Liver (tissue), 9 donors: ENCODE measurements around the gene TBX15. TPM values are rescaled to one million over a fixed set of nuclear protein-coding genes. Genes with fewer than 3 reads are reported as not detected.

ENCODE experiments used
- DNase-seq: peaks from one replicate; pipeline ENCODE4 v3.0.0-alpha.2; 2017; ENCODE audit warnings: low spot score
- H3K27ac ChIP-seq, 2 donors: one replicate each; pipeline ENCODE4 v1.7.0; 2013; ENCODE audit warnings: inconsistent platforms in 2 of 2, low read length in 2 of 2, control low read depth in 1 of 2, low read depth in 1 of 2, mild to moderate bottlenecking in 1 of 2
- H3K27me3 ChIP-seq, 4 donors: one replicate each; pipeline versions ENCODE4 v1.6.1 to v1.7.0; 2013; ENCODE audit warnings: low read length in 3 of 4, inconsistent platforms in 1 of 4, mild to moderate bottlenecking in 1 of 4, moderate library complexity in 1 of 4; ENCODE audit not compliant: control insufficient read depth in 4 of 4, insufficient read depth in 4 of 4
- H3K36me3 ChIP-seq, 4 donors: one replicate each; pipeline versions ENCODE4 v1.6.1 to v1.7.0; 2013; ENCODE audit warnings: low read length in 3 of 4, mild to moderate bottlenecking in 3 of 4, low read depth in 1 of 4, moderate library complexity in 1 of 4; ENCODE audit not compliant: control insufficient read depth in 4 of 4, insufficient read depth in 3 of 4
- H3K4me1 ChIP-seq, 4 donors: one replicate each; pipeline versions ENCODE4 v1.6.1 to v1.7.0; 2013; ENCODE audit warnings: low read length in 3 of 4, mild to moderate bottlenecking in 3 of 4, moderate library complexity in 1 of 4; ENCODE audit not compliant: control insufficient read depth in 4 of 4, insufficient read depth in 4 of 4
- H3K4me3 ChIP-seq, 3 donors: one replicate each; pipeline versions ENCODE4 v1.6.1 to v1.7.0; 2013; ENCODE audit warnings: low read length in 3 of 3, control low read depth in 1 of 3, low read depth in 1 of 3, mild to moderate bottlenecking in 1 of 3
- H3K9ac ChIP-seq, 2 donors: one replicate each; pipeline ENCODE4 v1.7.0; 2013; ENCODE audit warnings: low read length in 2 of 2, mild to moderate bottlenecking in 2 of 2, moderate library complexity in 2 of 2, control low read depth in 1 of 2, low read depth in 1 of 2
- H3K9me3 ChIP-seq, 4 donors: one replicate each; pipeline versions ENCODE4 v1.6.1 to v1.7.0; 2013; ENCODE audit warnings: low read length in 3 of 4; ENCODE audit not compliant: control insufficient read depth in 4 of 4
- CTCF ChIP-seq: fragments of 150-350 bp; IDR thresholded peaks from 2 replicates; pipeline ENCODE4 v1.5.1; 2017; ENCODE audit warnings: improper control_type of control experiment, low read depth, low read length; ENCODE audit not compliant: missing input control
- FOXA1 ChIP-seq: IDR thresholded peaks from 2 replicates; pipeline ENCODE4 v1.6.1; 2016; ENCODE audit warnings: antibody characterized with exemption
- FOXA2 ChIP-seq: IDR thresholded peaks from 2 replicates; pipeline ENCODE4 v1.6.1; 2016; ENCODE audit warnings: antibody characterized with exemption
- GABPA ChIP-seq, 2 donors: IDR thresholded peaks in 1 of 2; conservative IDR thresholded peaks in 1 of 2; 2 replicates each; pipeline ENCODE4 v1.6.1; 2016; ENCODE audit warnings: antibody characterized with exemption in 2 of 2, mild to moderate bottlenecking in 1 of 2, moderate library complexity in 1 of 2
- HNF4G ChIP-seq: IDR thresholded peaks from 2 replicates; pipeline ENCODE4 v1.6.1; 2016; ENCODE audit warnings: antibody characterized with exemption
- RAD21 ChIP-seq, 2 donors: IDR thresholded peaks; 2 replicates each; pipeline ENCODE4 v1.6.1; 2016; ENCODE audit warnings: antibody characterized with exemption in 2 of 2, mild to moderate bottlenecking in 2 of 2
- RXRA ChIP-seq, 2 donors: IDR thresholded peaks; 2 replicates each; pipeline ENCODE4 v1.6.1; 2017 to 2018; ENCODE audit warnings: antibody characterized with exemption in 2 of 2, mild to moderate bottlenecking in 1 of 2
- SP1 ChIP-seq: IDR thresholded peaks from 2 replicates; pipeline ENCODE4 v1.6.1; 2018; ENCODE audit warnings: antibody characterized with exemption, mild to moderate bottlenecking
- TAF1 ChIP-seq: conservative IDR thresholded peaks from 2 replicates; pipeline ENCODE4 v1.6.1; 2016; ENCODE audit warnings: antibody characterized with exemption, mild to moderate bottlenecking
- YY1 ChIP-seq: IDR thresholded peaks from 2 replicates; pipeline ENCODE4 v1.6.1; 2016; ENCODE audit warnings: antibody characterized with exemption, mild to moderate bottlenecking
- ZBTB33 ChIP-seq: IDR thresholded peaks from 2 replicates; pipeline ENCODE4 v1.6.1; 2016; ENCODE audit warnings: antibody characterized with exemption
- WGBS: extraction: QIAGEN DNeasy Blood & Tissue Kit; methylation state at CpG from one replicate; pipeline ENCODE4 v1.1.7; 2013; 5-methylcytosine and 5-hydroxymethylcytosine counted together
- polyA plus RNA-seq, 2 donors: library from polyadenylated mRNA; stranded (reverse) in 1 of 2; unstranded in 1 of 2; fragments of 200-250 nt in 1 of 2; fragments of >200 nt in 1 of 2; fragmentation: Nextera tagmentation in 1 of 2; extraction: Ambion mirVana in 1 of 2; gene quantifications; one replicate each; pipeline versions ENCODE4 v1.2.1 to v1.2.3, GENCODE V29; 2013 to 2015
- total RNA-seq, 2 donors: library from RNA; depleted of rRNA; stranded (reverse); fragments of >200 nt; gene quantifications; one replicate each; pipeline ENCODE4 v1.2.3, GENCODE V29; 2014
- TF ChIP-seq, protein P1 (sequence below): IDR thresholded peaks from 2 replicates; pipeline ENCODE4 v1.6.1; 2016; ENCODE audit warnings: antibody characterized with exemption
- donor health status: healthy.
- donor health status: healthy.
- donor health status: healthy.
- donor health status: healthy.
- donor health status: healthy.

The TBX15 gene
- total and polyA plus RNA-seq, 4 donors = 0.09 to 15.5 (median 3.5) TPM

GRCh38 chr1:118898712-118899111 lies 89.4 kb downstream of the TBX15 start:
- no peak overlapping the region for H3K4me3 ChIP-seq
- no peak for DNase-seq
- no peaks in the 10 kb centered on the region for H3K9me3 ChIP-seq
- H3K27ac ChIP-seq = no peak overlapping the region
- peaks cover 0 to 20% (median 8%) of the 10 kb centered on the region in 4 donors for H3K36me3 ChIP-seq
- 80% methylated on average over 3 of the region's 3 CpGs for WGBS
- TF ChIP-seq, protein P1, sequence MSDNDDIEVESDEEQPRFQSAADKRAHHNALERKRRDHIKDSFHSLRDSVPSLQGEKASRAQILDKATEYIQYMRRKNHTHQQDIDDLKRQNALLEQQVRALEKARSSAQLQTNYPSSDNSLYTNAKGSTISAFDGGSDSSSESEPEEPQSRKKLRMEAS = no peak
- TF ChIP-seq ZBTB33 (no peak), FOXA2 (peak; percentile 30), RAD21 (IDR thresholded peaks at IDR 0.05) (no peak)
- no peaks in the 10 kb centered on the region for H3K27me3 ChIP-seq
- no peaks in the 10 kb centered on the region for H3K4me1 ChIP-seq
- no peak overlapping the region for H3K9ac ChIP-seq

GRCh38 chr1:118896416-118896815 lies 91.7 kb downstream of the TBX15 start:
- Histone ChIP-seq H3K9me3 (no peaks in the 10 kb centered on the region), H3K27me3 (no peaks in the 10 kb centered on the region), H3K4me1 (no peaks in the 10 kb centered on the region), H3K36me3 (peaks cover 0 to 20% (median 8%) of the 10 kb centered on the region in 4 donors), H3K4me3 (no peak overlapping the region), H3K9ac (no peak overlapping the region), H3K27ac (no peak overlapping the region)
- no peak for TF ChIP-seq GABPA (IDR thresholded peaks at IDR 0.05 in 1 of 2, conservative IDR thresholded peaks at IDR 0.05 in 1 of 2)
- no peak for TF ChIP-seq FOXA2
- TF ChIP-seq CTCF = no peak
- DNase-seq = no peak

GRCh38 chr1:118894836-118895235 lies 93.3 kb downstream of the TBX15 start:
- Histone ChIP-seq H3K4me1 (no peaks in the 10 kb centered on the region), H3K27me3 (no peaks in the 10 kb centered on the region), H3K4me3 (no peak overlapping the region), H3K9ac (no peak overlapping the region), H3K27ac (no peak overlapping the region), H3K9me3 (no peaks in the 10 kb centered on the region), H3K36me3 (peaks cover 0 to 20% (median 8%) of the 10 kb centered on the region in 4 donors)
- 91% methylated on average over 3 of the region's 3 CpGs for WGBS
- no peak for TF ChIP-seq HNF4G
- no peak for TF ChIP-seq RXRA (IDR thresholded peaks at IDR 0.05)
- no peak for TF ChIP-seq RAD21 (IDR thresholded peaks at IDR 0.05)
- no peak for TF ChIP-seq TAF1
- TF ChIP-seq FOXA1 = no peak
- TF ChIP-seq, protein P1 = no peak
- TF ChIP-seq CTCF = no peak
- no peak for TF ChIP-seq SP1
- no peak for TF ChIP-seq YY1
- no peak for TF ChIP-seq GABPA (IDR thresholded peaks at IDR 0.05 in 1 of 2, conservative IDR thresholded peaks at IDR 0.05 in 1 of 2)
- TF ChIP-seq FOXA2 = no peak
- DNase-seq = no peak
